ENCODE results near the gene ADCY10. TPM values are rescaled to one million over a fixed set of nuclear protein-coding genes. Genes with fewer than 3 reads are reported as not detected.

Gene ADCY10
- total and polyA plus RNA-seq, 2 of the 8 experiments (the other 6 are each of a cell fraction or from before 2014, with no cell fraction given) = 0.02 TPM; not detected in 1

DNA sequence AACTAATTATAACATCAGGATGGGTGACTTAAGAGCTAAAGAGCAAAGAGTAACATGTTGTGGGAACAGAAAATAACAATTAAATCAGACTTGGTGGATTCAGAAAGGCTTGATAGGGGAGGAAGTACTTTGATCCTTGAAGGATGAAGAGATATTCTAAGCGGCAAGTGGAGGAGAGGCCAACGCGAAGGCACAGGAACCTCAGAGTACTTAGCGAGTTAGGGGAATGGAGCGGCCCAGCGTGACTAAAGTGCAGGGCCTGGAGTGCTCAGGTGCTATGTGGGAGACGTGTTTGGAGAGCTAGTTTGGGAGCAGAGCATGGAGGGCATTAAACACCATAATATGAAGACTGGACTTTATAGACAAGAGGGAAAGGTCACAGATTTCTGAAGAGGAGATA is 64.3 kb downstream of the ADCY10 start:
- CTCF ChIA-PET (ENCODE audit: partially characterized antibody) = interaction anchor here (0.6 to 1.6 kb wide), 3 partner anchors 10 to 232 kb away, joined by 3 to 4 read pairs (median 3); no protein-coding TSS in a partner anchor
- no peaks in the 10 kb centered on the region for H4K20me1 ChIP-seq (replicated peaks in 1 of 2; ENCODE audit: control insufficient read depth in 1 of 2, insufficient read depth in 2 of 2, low read length in 2 of 2)
- H4K91ac ChIP-seq (replicated peaks; ENCODE audit: insufficient read length, low read length) = no peak overlapping the region
- H3K79me1 ChIP-seq (ENCODE audit: low read depth, low read length) = no peaks in the 10 kb centered on the region
- H3K27me3 ChIP-seq (replicated peaks in 1 of 4; ENCODE audit: control insufficient read depth in 3 of 4, extremely low read depth in 1 of 4, insufficient read depth in 3 of 4, low read length in 3 of 4) = no peaks in the 10 kb centered on the region
- no peak overlapping the region for H2BK12ac ChIP-seq (ENCODE audit: low read depth, low read length)
- H3K4me1 ChIP-seq (replicated peaks in 1 of 4; ENCODE audit: control insufficient read depth in 3 of 4, insufficient read depth in 4 of 4, low read length in 3 of 4) = no peaks in the 10 kb centered on the region
- H2BK5ac ChIP-seq (ENCODE audit: low read depth, low read length) = no peak overlapping the region
- no peak overlapping the region for H3K27ac ChIP-seq (ENCODE audit: low read depth, low read length)
- H3K23ac ChIP-seq (ENCODE audit: insufficient read length) = no peak overlapping the region
- no peak overlapping the region for H3K4me2 ChIP-seq (ENCODE audit: insufficient read depth in 1 of 2, low read depth in 2 of 2, low read length in 2 of 2)
- POLR2A ChIA-PET (ENCODE audit: partially characterized antibody) = interaction anchor here (0.5 kb wide), 1 partner anchor 59 kb away, joined by 3 read pairs; no protein-coding TSS in a partner anchor
- H3K18ac ChIP-seq (ENCODE audit: extremely low read depth, low read length) = no peak overlapping the region
- H3K36me3 ChIP-seq (ENCODE audit: control insufficient read depth in 2 of 4, insufficient read depth in 4 of 4, low read length in 3 of 4) = no peaks in the 10 kb centered on the region
- no peak overlapping the region for H2BK120ac ChIP-seq (replicated peaks; ENCODE audit: low read depth, low read length)
- H3K23me2 ChIP-seq (ENCODE audit: low read depth, low read length) = peaks cover 2% of the 10 kb centered on the region; the same call in 1 of the 2 replicates
- H3K56ac ChIP-seq (replicated peaks; ENCODE audit: insufficient read length, low read depth, low read length) = no peak overlapping the region
- no peak overlapping the region for H2BK20ac ChIP-seq (ENCODE audit: low read length)
- no peak overlapping the region for H4K5ac ChIP-seq (ENCODE audit: insufficient read length, low read depth, low read length)
- 90% methylated on average over 7 of the region's 7 CpGs; no CpG with 5 or more reads in 1 of the 2 experiments for WGBS, 2 experiments (ENCODE audit: extremely low coverage in 1 of 2, insufficient coverage in 1 of 2, insufficient read length in 1 of 2, insufficient replicate concordance in 2 of 2, low coverage in 1 of 2, low lambda C conversion rate in 2 of 2, missing lambda C conversion rate in 1 of 2)
- H3K9ac ChIP-seq (replicated peaks in 1 of 4; ENCODE audit: extremely low read depth in 1 of 4, low read depth in 3 of 4, low read length in 3 of 4) = no peak overlapping the region
- no peak overlapping the region for H3K14ac ChIP-seq (ENCODE audit: insufficient read length)
- FAIRE-seq (no peak), DNase-seq (ENCODE audit: low read depth in 1 of 2, low spot score in 2 of 2) (no peak)
- H3K79me2 ChIP-seq (ENCODE audit: control insufficient read depth in 1 of 2, insufficient read depth in 2 of 2, low read length in 2 of 2) = no peaks in the 10 kb centered on the region
- H2AK5ac ChIP-seq (ENCODE audit: low read depth, low read length) = no peak overlapping the region
- no peak overlapping the region for H2BK15ac ChIP-seq (ENCODE audit: low read length)
- 0 out of 2 replicates have a peak overlapping the region, but pooled peaks have one; percentile 15 for H2AFZ ChIP-seq (ENCODE audit: low read length)
- H3K4ac ChIP-seq (replicated peaks; ENCODE audit: insufficient read length, low read depth, low read length) = no peak overlapping the region
- no peaks in the 10 kb centered on the region for H3K9me3 ChIP-seq (ENCODE audit: insufficient read depth in 2 of 2, low read depth in 1 of 2, low read length in 1 of 2)
- no peak overlapping the region for H4K8ac ChIP-seq (ENCODE audit: extremely low read depth, insufficient read depth, low read length)
- H3K4me3 ChIP-seq (ENCODE audit: extremely low read depth in 1 of 4, insufficient read depth in 2 of 4, low read depth in 3 of 4, low read length in 4 of 4) = no peak overlapping the region
- no peak for TF ChIP-seq ATF3 (IDR thresholded peaks at IDR 0.05; ENCODE audit: insufficient read depth, low read depth, low read length)
- no peak for TF ChIP-seq KDM5A (IDR thresholded peaks at IDR 0.05; ENCODE audit: low read length)
- TF ChIP-seq ATF2 (IDR thresholded peaks at IDR 0.05; ENCODE audit: low read length) = no peak
- TF ChIP-seq HDAC2 (IDR thresholded peaks at IDR 0.05; ENCODE audit: borderline replicate concordance in 1 of 2, low read depth in 2 of 2, low read length in 2 of 2) = no peak
- no peak for TF ChIP-seq BACH1 (IDR thresholded peaks at IDR 0.05; ENCODE audit: low read length)
- TF ChIP-seq CTBP2 (IDR thresholded peaks at IDR 0.05; ENCODE audit: borderline replicate concordance, insufficient read depth, insufficient read length, low read length) = no peak
- no peak for TF ChIP-seq NANOG (IDR thresholded peaks at IDR 0.05; ENCODE audit: insufficient read depth, low read depth, low read length, poor library complexity, severe bottlenecking)
- no peak for TF ChIP-seq FOSL1 (IDR thresholded peaks at IDR 0.05; ENCODE audit: insufficient read depth, low read depth, low read length)
- TF ChIP-seq POLR2A (IDR thresholded peaks at IDR 0.05; ENCODE audit: control extremely low read depth in 1 of 2, low read depth in 2 of 2, low read length in 2 of 2) = no peak
- no peak for TF ChIP-seq CREB1 (IDR thresholded peaks at IDR 0.05)
- no peak for TF ChIP-seq EP300 (IDR thresholded peaks at IDR 0.05; ENCODE audit: borderline replicate concordance in 1 of 2, low read depth in 2 of 2, low read length in 2 of 2)
